Caco-2 (cell line): ENCODE results near the gene KCNJ12. TPM values are rescaled to one million over a fixed set of nuclear protein-coding genes. Genes with fewer than 3 reads are reported as not detected.
"Not testable (repeated sequence)": the region's sequence is repeated elsewhere in the genome, so short reads cannot be mapped to it uniquely, and the experiment has no call there.

ENCODE experiments used
- BruUV-seq: library from RNA; stranded (reverse); fragments of 400-500 nt; replicated peaks from 2 replicates; lab custom pipeline; 2021; lab: Mats Ljungman, UMichigan
- CTCF ChIA-PET: fragments of 300-600 bp; sonication (Branson Sonifier 250); formaldehyde crosslinking; loops from one replicate; lab custom pipeline; 2022; ENCODE audit warnings: antibody characterized with exemption; lab: Charles Lee
- POLR2A ChIA-PET: fragments of 300-600 bp; sonication (Branson Sonifier 250); formaldehyde crosslinking; loops from one replicate; lab custom pipeline; 2022; ENCODE audit warnings: antibody characterized with exemption; lab: Charles Lee
- DNase-seq, 2 experiments: peaks; one replicate each; pipeline versions ENCODE4 v3.0.0 to v3.0.0-alpha.2; 2020 to 2022
- H3K27me3 ChIP-seq: replicated peaks from 2 replicates; pipeline ENCODE4 v1.6.0; 2011; ENCODE audit warnings: low read length; ENCODE audit not compliant: control insufficient read depth, insufficient read depth
- H3K36me3 ChIP-seq: 2 replicates; pipeline ENCODE4 v1.5.1; 2011; ENCODE audit warnings: low read length; ENCODE audit not compliant: control insufficient read depth, insufficient read depth
- H3K4me1 ChIP-seq: fragments of 250-450 bp; sonication (Bioruptor Pico); 2 replicates; pipeline ENCODE4 v1.5.1; 2020; ENCODE audit warnings: mild to moderate bottlenecking
- H3K4me3 ChIP-seq: 2 replicates; pipeline ENCODE4 v1.5.1; 2011; ENCODE audit warnings: low read depth, mild to moderate bottlenecking, control low read depth, low read length
- H3K9me3 ChIP-seq: fragments of 250-450 bp; sonication (Bioruptor Pico); 2 replicates; pipeline ENCODE4 v1.5.1; 2020; ENCODE audit warnings: mild to moderate bottlenecking, moderate library complexity
- H3K27ac Mint-ChIP-seq: one replicate; pipeline ENCODE4 v1.8.0; 2022; ENCODE audit warnings: mixed read lengths; ENCODE audit not compliant: unreplicated experiment
- H3K27me3 Mint-ChIP-seq: one replicate; pipeline ENCODE4 v1.8.0; 2022; ENCODE audit warnings: mixed read lengths; ENCODE audit not compliant: insufficient read depth, unreplicated experiment
- H3K36me3 Mint-ChIP-seq: one replicate; pipeline ENCODE4 v1.8.0; 2022; ENCODE audit warnings: mild to moderate bottlenecking, mixed read lengths; ENCODE audit not compliant: insufficient read depth, unreplicated experiment
- H3K4me1 Mint-ChIP-seq: one replicate; pipeline ENCODE4 v1.8.0; 2022; ENCODE audit warnings: low read depth, mixed read lengths; ENCODE audit not compliant: unreplicated experiment
- H3K4me3 Mint-ChIP-seq: one replicate; pipeline ENCODE4 v1.8.0; 2022; ENCODE audit warnings: mild to moderate bottlenecking, moderate library complexity, mixed read lengths; ENCODE audit not compliant: unreplicated experiment
- H3K9me3 Mint-ChIP-seq: one replicate; pipeline ENCODE4 v1.8.0; 2022; ENCODE audit warnings: mixed read lengths; ENCODE audit not compliant: unreplicated experiment
- intact Hi-C: fragments of 100-400 bp; cut with micrococcal nuclease; formaldehyde crosslinking; loops from one replicate; pipeline ENCODE4 v1.10.0; 2022; ENCODE audit not compliant: unreplicated experiment
- total RNA-seq: library from RNA; stranded (reverse); gene quantifications from 2 replicates; pipeline ENCODE4 v1.2.3, GENCODE V29; 2022

Gene KCNJ12
- total RNA-seq, 1 experiment from 2014 or later, result 0.07 TPM

DNA sequence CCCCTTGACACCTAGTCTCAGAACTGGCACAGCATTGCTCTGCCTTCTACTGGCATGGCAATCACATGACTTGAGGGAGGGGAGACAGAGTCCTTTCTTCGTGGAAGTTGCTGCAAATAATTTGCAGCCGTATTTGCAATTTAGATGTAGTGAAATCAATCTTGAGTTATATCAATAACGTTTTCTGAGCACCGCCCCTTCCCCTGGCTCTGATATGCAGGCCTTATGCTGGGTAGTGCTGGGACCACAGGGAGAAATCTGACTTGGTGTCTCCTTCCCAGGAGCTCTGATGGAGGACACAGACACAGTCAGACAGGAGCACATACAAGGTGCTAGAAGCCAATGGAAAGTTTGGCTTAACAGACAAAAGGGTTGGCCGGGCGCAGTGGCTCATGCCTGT lies 35.8 kb upstream of the KCNJ12 start:
- H3K27me3 Mint-ChIP-seq, intact Hi-C loops, H3K4me3 Mint-ChIP-seq, H3K4me3 ChIP-seq, H3K9me3 Mint-ChIP-seq, POLR2A ChIA-PET, H3K4me1 ChIP-seq, H3K36me3 Mint-ChIP-seq, BruUV-seq, H3K4me1 Mint-ChIP-seq, DNase-seq, H3K27ac Mint-ChIP-seq, CTCF ChIA-PET, H3K9me3 ChIP-seq, H3K36me3 ChIP-seq, H3K27me3 ChIP-seq: not testable (repeated sequence)

DNA sequence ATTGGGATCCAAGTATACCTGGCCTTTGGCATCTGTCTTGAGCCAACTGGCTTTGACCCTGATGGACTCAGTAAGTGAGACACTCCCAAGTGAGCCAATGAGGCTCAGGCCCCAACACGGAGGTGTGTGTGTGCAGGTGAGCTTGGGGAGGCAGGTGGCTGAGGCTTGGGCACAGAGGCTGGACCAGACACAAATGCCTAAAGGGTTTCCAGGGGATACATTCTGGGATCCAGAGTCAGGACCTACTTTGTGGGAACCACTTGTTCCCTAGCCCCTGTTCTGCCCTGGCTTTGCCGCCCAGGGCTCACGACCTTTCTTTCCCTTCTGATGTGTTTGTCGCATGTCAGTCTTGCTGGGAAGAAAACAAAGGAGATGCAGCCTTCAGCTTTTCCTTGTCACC lies 34.9 kb upstream of the KCNJ12 start:
- H3K4me3 Mint-ChIP-seq, H3K4me1 Mint-ChIP-seq, H3K27ac Mint-ChIP-seq, H3K9me3 Mint-ChIP-seq, intact Hi-C loops, H3K36me3 ChIP-seq, H3K4me1 ChIP-seq, H3K9me3 ChIP-seq, H3K27me3 ChIP-seq, BruUV-seq, POLR2A ChIA-PET, H3K36me3 Mint-ChIP-seq, H3K27me3 Mint-ChIP-seq, DNase-seq, CTCF ChIA-PET, H3K4me3 ChIP-seq: not testable (repeated sequence)

DNA sequence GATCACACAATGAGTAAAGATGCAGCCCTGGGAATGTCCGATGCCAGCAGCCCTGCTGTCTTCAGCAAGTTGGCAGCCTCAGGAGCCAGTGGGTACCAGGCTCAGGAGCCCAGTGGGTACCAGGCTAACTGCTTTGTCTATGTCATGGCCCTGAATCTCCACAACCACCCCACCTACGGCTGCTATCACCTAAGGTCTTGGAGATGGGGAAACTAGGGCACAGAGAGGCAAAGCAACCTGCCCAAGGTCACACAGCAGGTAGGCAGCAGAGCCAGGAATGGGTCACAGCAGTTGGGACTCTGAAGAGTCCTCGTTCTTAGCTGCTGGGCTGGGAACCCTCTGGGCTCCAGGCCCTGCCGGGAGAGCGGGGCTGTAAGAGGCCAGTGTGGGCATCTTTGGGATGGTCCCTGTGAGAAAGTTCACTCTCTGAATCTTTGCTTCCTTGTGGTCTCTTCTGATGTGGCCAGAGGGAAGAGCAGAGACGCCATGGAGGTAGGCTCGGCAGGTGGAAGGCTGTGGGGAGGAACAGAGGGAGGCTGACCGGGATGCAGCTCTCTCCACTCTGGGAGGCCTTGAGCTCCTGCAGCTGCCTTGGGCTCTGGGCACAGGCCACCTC lies 34.1 kb upstream of the KCNJ12 start:
- DNase-seq, H3K27me3 ChIP-seq, BruUV-seq, H3K9me3 Mint-ChIP-seq, H3K4me3 ChIP-seq, H3K27ac Mint-ChIP-seq, POLR2A ChIA-PET, H3K36me3 ChIP-seq, H3K9me3 ChIP-seq, H3K4me1 Mint-ChIP-seq, H3K36me3 Mint-ChIP-seq, H3K4me1 ChIP-seq, CTCF ChIA-PET, intact Hi-C loops, H3K4me3 Mint-ChIP-seq, H3K27me3 Mint-ChIP-seq: not testable (repeated sequence)

DNA sequence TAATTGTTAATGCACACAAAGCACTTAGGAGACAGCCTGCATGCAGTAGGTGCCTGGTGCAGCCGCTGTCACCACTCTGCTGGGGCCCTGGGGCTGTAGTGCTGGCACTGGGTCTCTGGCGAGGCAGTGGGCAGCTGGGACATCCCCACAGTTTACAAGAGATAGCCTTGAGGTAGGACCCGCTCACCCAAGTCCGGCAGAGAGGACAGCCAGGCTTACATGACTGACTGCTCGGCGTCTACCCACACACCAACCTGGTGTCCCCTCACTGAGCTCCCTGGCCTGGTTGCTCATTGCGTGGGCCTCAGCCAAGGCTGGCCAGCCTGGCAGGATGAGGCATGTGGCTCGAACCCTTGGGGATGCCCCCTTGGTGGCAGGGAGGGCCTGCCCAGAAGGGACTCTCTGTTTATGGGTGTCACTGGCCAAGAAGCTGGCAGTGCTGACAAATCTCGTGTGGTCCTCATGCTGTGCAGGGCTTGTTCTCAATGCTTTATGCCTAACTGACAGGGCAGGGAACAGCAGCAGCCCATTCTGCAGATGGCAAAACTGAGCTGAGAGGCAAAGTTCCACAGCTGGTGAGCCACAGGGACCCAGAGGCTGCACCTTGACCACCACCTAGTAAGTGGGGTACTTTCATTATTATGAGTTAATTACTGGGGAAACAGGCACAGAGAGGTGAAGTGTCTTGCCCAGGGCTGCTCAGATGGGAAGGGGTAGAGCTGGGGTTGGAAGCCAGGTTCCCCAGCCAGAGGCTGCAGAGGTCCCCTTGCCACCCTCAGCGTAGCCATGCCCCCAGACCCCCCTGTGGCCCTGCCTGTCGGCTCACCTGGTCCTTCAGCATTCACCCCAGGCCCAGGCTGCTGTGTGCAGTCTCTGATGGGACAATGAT lies 32.9 kb upstream of the KCNJ12 start:
- H3K4me1 Mint-ChIP-seq, H3K27me3 Mint-ChIP-seq, POLR2A ChIA-PET, H3K27me3 ChIP-seq, H3K36me3 ChIP-seq, H3K9me3 Mint-ChIP-seq, BruUV-seq, H3K36me3 Mint-ChIP-seq, CTCF ChIA-PET, intact Hi-C loops, H3K9me3 ChIP-seq, H3K4me1 ChIP-seq, H3K4me3 Mint-ChIP-seq, H3K27ac Mint-ChIP-seq, H3K4me3 ChIP-seq: not testable (repeated sequence)
- DNase-seq, result peak in 1 of 2 experiments; percentile 31

DNA sequence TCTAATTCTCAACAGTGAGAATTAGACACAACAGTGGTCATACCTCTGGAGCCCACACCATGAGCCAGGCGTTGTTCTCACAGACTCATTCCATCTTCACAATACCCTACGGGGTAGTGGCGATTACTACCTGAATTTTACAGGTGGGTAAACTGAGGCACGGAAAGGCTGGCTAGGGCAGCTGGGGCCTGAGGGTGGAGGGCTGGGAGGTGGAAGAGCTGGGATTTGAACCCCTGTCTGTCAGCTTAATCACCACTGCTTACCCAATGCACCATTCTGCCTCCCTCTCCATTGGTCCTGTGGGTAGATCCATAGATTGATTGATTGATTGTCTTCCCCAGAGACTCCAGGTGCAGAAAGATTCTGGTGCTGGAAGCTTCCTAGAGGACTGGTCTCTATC lies 31.4 kb upstream of the KCNJ12 start:
- BruUV-seq, CTCF ChIA-PET, H3K36me3 Mint-ChIP-seq, H3K4me3 ChIP-seq, H3K4me1 ChIP-seq, H3K27me3 Mint-ChIP-seq, H3K9me3 ChIP-seq, H3K4me3 Mint-ChIP-seq, DNase-seq, H3K27ac Mint-ChIP-seq, POLR2A ChIA-PET, H3K9me3 Mint-ChIP-seq, H3K27me3 ChIP-seq, intact Hi-C loops, H3K36me3 ChIP-seq, H3K4me1 Mint-ChIP-seq: not testable (repeated sequence)
